ENCODE data around the gene LRIG2.

DNA sequence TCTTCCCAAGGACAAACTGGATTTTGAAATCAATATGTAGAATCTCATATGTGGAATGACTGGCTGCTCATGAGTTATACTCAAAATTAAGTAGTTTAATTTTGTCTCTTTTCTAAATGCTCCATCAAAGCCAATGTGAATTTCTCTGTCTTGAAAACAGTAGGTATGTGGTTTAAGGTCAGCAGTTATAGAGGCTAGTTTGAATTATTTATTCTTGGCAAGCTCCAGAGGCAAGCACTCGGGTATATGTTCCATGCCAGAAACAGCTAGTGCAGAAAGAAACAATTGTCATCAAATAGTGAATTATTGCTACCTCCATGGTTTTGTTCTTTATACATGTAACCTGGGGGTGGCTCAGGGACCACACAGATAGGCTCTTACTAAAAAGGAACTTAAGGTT is 63.5 kb downstream of the LRIG2 start:
- TF ChIP-seq, protein P1, sequence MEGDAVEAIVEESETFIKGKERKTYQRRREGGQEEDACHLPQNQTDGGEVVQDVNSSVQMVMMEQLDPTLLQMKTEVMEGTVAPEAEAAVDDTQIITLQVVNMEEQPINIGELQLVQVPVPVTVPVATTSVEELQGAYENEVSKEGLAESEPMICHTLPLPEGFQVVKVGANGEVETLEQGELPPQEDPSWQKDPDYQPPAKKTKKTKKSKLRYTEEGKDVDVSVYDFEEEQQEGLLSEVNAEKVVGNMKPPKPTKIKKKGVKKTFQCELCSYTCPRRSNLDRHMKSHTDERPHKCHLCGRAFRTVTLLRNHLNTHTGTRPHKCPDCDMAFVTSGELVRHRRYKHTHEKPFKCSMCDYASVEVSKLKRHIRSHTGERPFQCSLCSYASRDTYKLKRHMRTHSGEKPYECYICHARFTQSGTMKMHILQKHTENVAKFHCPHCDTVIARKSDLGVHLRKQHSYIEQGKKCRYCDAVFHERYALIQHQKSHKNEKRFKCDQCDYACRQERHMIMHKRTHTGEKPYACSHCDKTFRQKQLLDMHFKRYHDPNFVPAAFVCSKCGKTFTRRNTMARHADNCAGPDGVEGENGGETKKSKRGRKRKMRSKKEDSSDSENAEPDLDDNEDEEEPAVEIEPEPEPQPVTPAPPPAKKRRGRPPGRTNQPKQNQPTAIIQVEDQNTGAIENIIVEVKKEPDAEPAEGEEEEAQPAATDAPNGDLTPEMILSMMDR (IDR thresholded peaks at IDR 0.05; ENCODE audit: borderline replicate concordance, extremely low read depth, low read length, poor library complexity, severe bottlenecking), result no peak
- no peak for TF ChIP-seq EZH2 (IDR thresholded peaks at IDR 0.05; ENCODE audit: borderline replicate concordance, low read depth, low read length, severe bottlenecking)

Data from DND-41 (cell line).